Measurements from ENCODE around the gene FSTL4.

Gene FSTL4

GRCh38 chr5:133480866-133481265, 131.5 kb downstream of the FSTL4 start:
- TF ChIP-seq, protein P1, sequence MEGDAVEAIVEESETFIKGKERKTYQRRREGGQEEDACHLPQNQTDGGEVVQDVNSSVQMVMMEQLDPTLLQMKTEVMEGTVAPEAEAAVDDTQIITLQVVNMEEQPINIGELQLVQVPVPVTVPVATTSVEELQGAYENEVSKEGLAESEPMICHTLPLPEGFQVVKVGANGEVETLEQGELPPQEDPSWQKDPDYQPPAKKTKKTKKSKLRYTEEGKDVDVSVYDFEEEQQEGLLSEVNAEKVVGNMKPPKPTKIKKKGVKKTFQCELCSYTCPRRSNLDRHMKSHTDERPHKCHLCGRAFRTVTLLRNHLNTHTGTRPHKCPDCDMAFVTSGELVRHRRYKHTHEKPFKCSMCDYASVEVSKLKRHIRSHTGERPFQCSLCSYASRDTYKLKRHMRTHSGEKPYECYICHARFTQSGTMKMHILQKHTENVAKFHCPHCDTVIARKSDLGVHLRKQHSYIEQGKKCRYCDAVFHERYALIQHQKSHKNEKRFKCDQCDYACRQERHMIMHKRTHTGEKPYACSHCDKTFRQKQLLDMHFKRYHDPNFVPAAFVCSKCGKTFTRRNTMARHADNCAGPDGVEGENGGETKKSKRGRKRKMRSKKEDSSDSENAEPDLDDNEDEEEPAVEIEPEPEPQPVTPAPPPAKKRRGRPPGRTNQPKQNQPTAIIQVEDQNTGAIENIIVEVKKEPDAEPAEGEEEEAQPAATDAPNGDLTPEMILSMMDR (IDR thresholded peaks at IDR 0.05), result no peak
- no peak overlapping the region for H3K27ac ChIP-seq

- H3K27ac ChIP-seq, result no peak overlapping the region
- no peak for TF ChIP-seq ZFX (IDR thresholded peaks at IDR 0.05; ENCODE audit: borderline replicate concordance)
- TF ChIP-seq, protein P1 (IDR thresholded peaks at IDR 0.05), result no peak
Measured at GRCh38 chr5:133480366-133480765, 132.0 kb downstream of the FSTL4 start.

- H3K27ac ChIP-seq, result no peak overlapping the region
- TF ChIP-seq, protein P1 (IDR thresholded peaks at IDR 0.05), result no peak
- TF ChIP-seq ZFX (IDR thresholded peaks at IDR 0.05; ENCODE audit: borderline replicate concordance), result no peak
Measured at GRCh38 chr5:133478199-133478985, 133.9 kb downstream of the FSTL4 start.

GRCh38 chr5:133475986-133476385, 136.4 kb downstream of the FSTL4 start:
- no peak for TF ChIP-seq ZFX (IDR thresholded peaks at IDR 0.05; ENCODE audit: borderline replicate concordance)
- TF ChIP-seq, protein P1 (IDR thresholded peaks at IDR 0.05), result no peak
- H3K27ac ChIP-seq, result no peak overlapping the region

DNA sequence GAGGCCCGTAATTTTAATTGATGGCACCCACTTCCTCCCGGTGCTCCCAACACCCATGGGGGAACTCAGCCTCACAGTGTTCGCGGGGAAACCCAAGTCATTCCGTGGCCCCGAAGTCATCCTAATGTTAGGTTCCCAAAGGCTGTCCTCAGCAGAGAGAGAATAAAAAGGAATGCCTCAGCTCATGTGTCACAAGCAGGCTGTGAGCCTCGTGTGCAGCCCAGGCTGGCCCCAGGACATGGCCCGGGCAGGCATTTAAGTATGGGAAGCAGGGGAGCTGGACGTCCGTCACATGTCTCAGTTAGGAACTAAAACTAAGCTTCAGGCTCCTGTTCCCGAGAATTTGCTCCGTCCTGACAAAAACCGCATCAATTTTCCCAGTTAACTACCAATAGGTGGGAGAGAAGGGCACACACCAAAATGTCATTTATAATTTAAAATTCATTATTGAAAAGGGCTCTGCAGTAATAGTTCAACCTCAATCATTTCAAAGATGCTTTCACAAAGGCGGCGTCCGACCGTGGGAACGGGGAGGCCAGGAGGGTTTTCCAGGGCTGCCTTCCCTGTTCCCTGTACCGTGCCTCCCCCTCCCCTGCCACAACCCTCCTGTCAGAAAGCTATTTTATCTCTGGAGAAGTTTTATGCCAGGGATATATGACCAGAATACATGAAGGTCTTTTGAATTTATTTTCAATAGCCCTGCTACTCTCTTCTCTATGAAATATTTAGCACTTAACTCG, 137.3 kb downstream of the FSTL4 start:
- TF ChIP-seq, protein P1 (IDR thresholded peaks at IDR 0.05), result no peak
- TF ChIP-seq ZFX (IDR thresholded peaks at IDR 0.05; ENCODE audit: borderline replicate concordance), result no peak
- H3K27ac ChIP-seq, result no peak overlapping the region

- TF ChIP-seq ZFX (IDR thresholded peaks at IDR 0.05; ENCODE audit: borderline replicate concordance), result no peak
- TF ChIP-seq, protein P1 (IDR thresholded peaks at IDR 0.05), result no peak
Measured at GRCh38 chr5:133473291-133473690, 139.1 kb downstream of the FSTL4 start.

DNA sequence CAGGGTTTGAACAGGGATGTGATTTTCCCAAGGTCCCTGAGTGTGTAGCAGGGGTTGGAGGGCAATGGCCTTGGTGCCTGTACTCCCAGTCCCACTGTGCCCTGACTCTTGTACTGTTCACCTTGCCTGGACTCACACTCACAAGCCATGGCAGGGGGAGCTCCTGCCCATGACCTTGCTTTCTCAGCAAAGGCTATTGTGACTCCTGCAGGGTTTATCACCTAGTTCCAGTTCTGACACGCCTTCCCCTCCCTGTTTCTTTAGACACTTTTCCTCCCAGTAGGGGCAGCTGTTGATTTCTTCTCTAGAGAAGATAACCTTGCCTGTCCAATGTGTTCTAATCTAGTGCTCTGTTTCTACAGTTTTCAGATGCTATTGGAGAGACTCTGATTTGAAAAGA, 139.5 kb downstream of the FSTL4 start:
- no peak overlapping the region for H3K27ac ChIP-seq
- TF ChIP-seq ZFX (IDR thresholded peaks at IDR 0.05; ENCODE audit: borderline replicate concordance), result no peak
- TF ChIP-seq, protein P1 (IDR thresholded peaks at IDR 0.05), result no peak

More at GRCh38 chr5:133473291-133473690, 139.1 kb downstream of the FSTL4 start:
- no peak overlapping the region for H3K27ac ChIP-seq
